ENCODE results near the gene NVL. TPM values are rescaled to one million over a fixed set of nuclear protein-coding genes. Genes with fewer than 3 reads are reported as not detected.

Gene NVL
- total and polyA plus RNA-seq, 2 of the 8 experiments (the other 6 are each of a cell fraction or from before 2014, with no cell fraction given), result 22.7 to 45.8 TPM

- Histone ChIP-seq H2BK12ac (ENCODE audit: low read depth, low read length) (no peak overlapping the region), H3K4me1 (replicated peaks in 1 of 4; ENCODE audit: control insufficient read depth in 3 of 4, insufficient read depth in 4 of 4, low read length in 3 of 4) (no peaks in the 10 kb centered on the region), H3K27me3 (replicated peaks in 1 of 4; ENCODE audit: control insufficient read depth in 3 of 4, extremely low read depth in 1 of 4, insufficient read depth in 3 of 4, low read length in 3 of 4) (no peaks in the 10 kb centered on the region), H2AFZ (ENCODE audit: low read length) (no peak overlapping the region), H3K27ac (ENCODE audit: low read depth, low read length) (no peak overlapping the region), H3K23ac (ENCODE audit: insufficient read length) (no peak overlapping the region), H4K91ac (replicated peaks; ENCODE audit: insufficient read length, low read length) (no peak overlapping the region), H2BK20ac (ENCODE audit: low read length) (no peak overlapping the region), H3K56ac (replicated peaks; ENCODE audit: insufficient read length, low read depth, low read length) (no peak overlapping the region), H3K79me1 (ENCODE audit: low read depth, low read length) (no peaks in the 10 kb centered on the region), H3K4me2 (ENCODE audit: insufficient read depth in 1 of 2, low read depth in 2 of 2, low read length in 2 of 2) (no peak overlapping the region), H3K36me3 (ENCODE audit: control insufficient read depth in 2 of 4, insufficient read depth in 4 of 4, low read length in 3 of 4) (peaks cover 5 to 88% (median 45%) of the 10 kb centered on the region in 4 experiments; a peak in 7 of 8 replicates), H3K4me3 (ENCODE audit: extremely low read depth in 1 of 4, insufficient read depth in 2 of 4, low read depth in 3 of 4, low read length in 4 of 4) (no peak overlapping the region), H3K9ac (replicated peaks in 1 of 4; ENCODE audit: extremely low read depth in 1 of 4, low read depth in 3 of 4, low read length in 3 of 4) (no peak overlapping the region), H3K23me2 (ENCODE audit: low read depth, low read length) (no peaks in the 10 kb centered on the region), H4K5ac (ENCODE audit: insufficient read length, low read depth, low read length) (no peak overlapping the region), H3K14ac (ENCODE audit: insufficient read length) (no peak overlapping the region), H2BK15ac (ENCODE audit: low read length) (no peak overlapping the region), H4K20me1 (replicated peaks in 1 of 2; ENCODE audit: control insufficient read depth in 1 of 2, insufficient read depth in 2 of 2, low read length in 2 of 2) (no peaks in the 10 kb centered on the region), H4K8ac (ENCODE audit: extremely low read depth, insufficient read depth, low read length) (no peak overlapping the region), H2AK5ac (ENCODE audit: low read depth, low read length) (no peak overlapping the region), H2BK5ac (ENCODE audit: low read depth, low read length) (no peak overlapping the region), H3K9me3 (ENCODE audit: insufficient read depth in 2 of 2, low read depth in 1 of 2, low read length in 1 of 2) (no peaks in the 10 kb centered on the region), H3K79me2 (ENCODE audit: control insufficient read depth in 1 of 2, insufficient read depth in 2 of 2, low read length in 2 of 2) (no peaks in the 10 kb centered on the region), H3K4ac (replicated peaks; ENCODE audit: insufficient read length, low read depth, low read length) (no peak overlapping the region), H3K18ac (ENCODE audit: extremely low read depth, low read length) (no peak overlapping the region), H2BK120ac (replicated peaks; ENCODE audit: low read depth, low read length) (no peak overlapping the region)
- FAIRE-seq (no peak), DNase-seq (ENCODE audit: low read depth in 1 of 2, low spot score in 2 of 2) (no peak)
- TF ChIP-seq RAD21 (IDR thresholded peaks at IDR 0.05 in 1 of 2, conservative IDR thresholded peaks at IDR 0.05 in 1 of 2; ENCODE audit: low read depth in 2 of 2, low read length in 2 of 2), result no peak
- no peak for TF ChIP-seq CBX5 (IDR thresholded peaks at IDR 0.05; ENCODE audit: low read depth, low read length)
- TF ChIP-seq GTF2F1 (IDR thresholded peaks at IDR 0.05; ENCODE audit: borderline replicate concordance, low read depth, low read length), result no peak
- TF ChIP-seq POLR2AphosphoS5 (IDR thresholded peaks at IDR 0.05; ENCODE audit: low read depth, low read length), result no peak
- TF ChIP-seq TBP (IDR thresholded peaks at IDR 0.05; ENCODE audit: low read depth, low read length), result no peak
- no peak for TF ChIP-seq SP4 (IDR thresholded peaks at IDR 0.05; ENCODE audit: low read length)
- no peak for TF ChIP-seq JUN (IDR thresholded peaks at IDR 0.05; ENCODE audit: low read depth, low read length)
- CTCF ChIA-PET (ENCODE audit: partially characterized antibody), result interaction anchor here (0.6 to 1.4 kb wide), 4 partner anchors 8 to 32 kb away, joined by 3 read pairs; no protein-coding TSS in a partner anchor
- POLR2A ChIA-PET (ENCODE audit: partially characterized antibody), result no interaction called here
- WGBS, 2 experiments (ENCODE audit: extremely low coverage in 1 of 2, insufficient coverage in 1 of 2, insufficient read length in 1 of 2, insufficient replicate concordance in 2 of 2, low coverage in 1 of 2, low lambda C conversion rate in 2 of 2, missing lambda C conversion rate in 1 of 2), result 96% methylated on average over 2 of the region's 2 CpGs; no CpG with 5 or more reads in 1 of the 2 experiments
Measured at GRCh38 chr1:224300346-224300745, 29.6 kb downstream of the NVL start.

All from H1 (cell line).